Ascending aorta (tissue), 2 donors: ENCODE measurements around the gene PLOD2. TPM values are rescaled to one million over a fixed set of nuclear protein-coding genes. Genes with fewer than 3 reads are reported as not detected.

ENCODE experiments used
- DNase-seq, 2 donors: peaks; one replicate each; pipeline ENCODE4 v3.0.0-alpha.2; 2019; ENCODE audit warnings: low spot score in 2 of 2
- H3K27ac ChIP-seq, 2 donors: fragments of 200-600 bp; sonication (generic); one replicate each; pipeline ENCODE4 v1.5.1; 2016 to 2017; ENCODE audit warnings: mild to moderate bottlenecking in 1 of 2
- H3K27me3 ChIP-seq: fragments of 200-600 bp; sonication (generic); one replicate; pipeline ENCODE4 v1.5.1; 2017
- H3K36me3 ChIP-seq, 2 donors: fragments of 200-600 bp; sonication (generic); one replicate each; pipeline ENCODE4 v1.5.1; 2016
- H3K4me1 ChIP-seq, 2 donors: fragments of 200-600 bp; sonication (generic); one replicate each; pipeline ENCODE4 v1.5.1; 2016 to 2017; ENCODE audit warnings: mild to moderate bottlenecking in 1 of 2
- H3K4me3 ChIP-seq, 2 donors: fragments of 200-600 bp; sonication (generic); one replicate each; pipeline ENCODE4 v1.5.1; 2016 to 2017; ENCODE audit warnings: mild to moderate bottlenecking in 1 of 2
- H3K9me3 ChIP-seq, 2 donors: fragments of 200-600 bp; sonication (generic); one replicate each; pipeline ENCODE4 v1.5.1; 2016
- CTCF ChIP-seq, 3 experiments: fragments of 200-600 bp in 2 of 3; fragments of 450-650 bp in 1 of 3; sonication (generic) in 2 of 3; IDR thresholded peaks; one replicate each; pipeline ENCODE4 v1.5.1; 2016 to 2019; ENCODE audit warnings: antibody characterized with exemption in 3 of 3, mild to moderate bottlenecking in 1 of 3, moderate library complexity in 1 of 3
- intact Hi-C: fragments of 100-400 bp; cut with DNase I; formaldehyde crosslinking; loops from one replicate; pipeline ENCODE4 v1.15.1; 2023
- total RNA-seq: library from RNA; depleted of rRNA; stranded (reverse); fragments of >200 nt; gene quantifications from one replicate; pipeline ENCODE4 v1.1.0, GENCODE V29; 2016

PLOD2 gene
- total RNA-seq, 1 donor from 2014 or later: 41.3 TPM

- H3K9me3 ChIP-seq: no peaks in the 10 kb centered on the region
- no peaks in the 10 kb centered on the region for H3K4me1 ChIP-seq
- intact Hi-C loops: loop anchor here (5.0 kb wide), 1 partner anchor 35 kb away; no protein-coding TSS in a partner anchor
- DNase-seq: no peak
- H3K27ac ChIP-seq: no peak overlapping the region
- peaks cover 7 to 12% of the 10 kb centered on the region in 2 donors for H3K36me3 ChIP-seq
- H3K4me3 ChIP-seq: no peak overlapping the region
- H3K27me3 ChIP-seq: no peaks in the 10 kb centered on the region
- peak; percentile 22 to 63 (median 43) for TF ChIP-seq CTCF (IDR thresholded peaks at IDR 0.05)
Observed at GRCh38 chr3:146187334-146187950, 26.5 kb upstream of the PLOD2 start.

- Histone ChIP-seq H3K4me1 (no peaks in the 10 kb centered on the region), H3K36me3 (peaks cover 6 to 7% of the 10 kb centered on the region in 2 donors), H3K27me3 (no peaks in the 10 kb centered on the region), H3K9me3 (no peaks in the 10 kb centered on the region), H3K27ac (no peak overlapping the region), H3K4me3 (no peak overlapping the region)
- no peak for TF ChIP-seq CTCF (IDR thresholded peaks at IDR 0.05)
- intact Hi-C loops: loop anchor here (5.0 kb wide), 1 partner anchor 32 kb away; no protein-coding TSS in a partner anchor
- DNase-seq: no peak
Observed at GRCh38 chr3:146184241-146185015, 23.4 kb upstream of the PLOD2 start.

GRCh38 chr3:146181216-146181615 is 20.2 kb upstream of the PLOD2 start:
- intact Hi-C loops: no loop called here
- Histone ChIP-seq H3K4me3 (no peak overlapping the region), H3K27ac (peak overlapping the region in 1 of 2 donors; percentile 22), H3K9me3 (no peaks in the 10 kb centered on the region), H3K27me3 (no peaks in the 10 kb centered on the region), H3K4me1 (peaks cover 0 to 3% of the 10 kb centered on the region in 2 donors), H3K36me3 (peaks cover 0 to 6% of the 10 kb centered on the region in 2 donors)
- TF ChIP-seq CTCF (IDR thresholded peaks at IDR 0.05): no peak
- DNase-seq: no peak

DNA sequence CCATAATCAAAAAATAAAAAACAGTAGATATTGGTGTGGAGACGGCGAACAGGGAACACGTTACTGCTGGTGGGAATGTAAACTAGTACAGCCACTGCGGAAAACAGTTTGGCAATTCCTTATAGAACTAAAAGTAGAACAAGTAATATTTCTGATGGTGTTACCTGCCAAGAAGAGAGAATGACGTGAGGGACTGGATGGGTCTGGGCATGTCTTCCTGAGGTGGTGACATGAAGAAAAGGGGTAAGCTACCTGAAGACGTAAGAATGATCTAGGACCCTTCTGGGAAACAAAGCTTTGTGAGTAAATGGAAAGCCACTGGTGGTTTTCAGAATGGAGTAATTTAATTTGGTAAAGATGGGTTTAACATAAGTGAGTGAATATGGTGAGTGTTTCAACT is 19.4 kb upstream of the PLOD2 start:
- Histone ChIP-seq H3K27me3 (no peaks in the 10 kb centered on the region), H3K36me3 (peaks cover 0 to 6% of the 10 kb centered on the region in 2 donors), H3K4me3 (no peak overlapping the region), H3K27ac (no peak overlapping the region), H3K4me1 (peaks cover 0 to 3% of the 10 kb centered on the region in 2 donors), H3K9me3 (no peaks in the 10 kb centered on the region)
- no peak for TF ChIP-seq CTCF (IDR thresholded peaks at IDR 0.05)
- intact Hi-C loops: no loop called here
- no peak for DNase-seq

DNA sequence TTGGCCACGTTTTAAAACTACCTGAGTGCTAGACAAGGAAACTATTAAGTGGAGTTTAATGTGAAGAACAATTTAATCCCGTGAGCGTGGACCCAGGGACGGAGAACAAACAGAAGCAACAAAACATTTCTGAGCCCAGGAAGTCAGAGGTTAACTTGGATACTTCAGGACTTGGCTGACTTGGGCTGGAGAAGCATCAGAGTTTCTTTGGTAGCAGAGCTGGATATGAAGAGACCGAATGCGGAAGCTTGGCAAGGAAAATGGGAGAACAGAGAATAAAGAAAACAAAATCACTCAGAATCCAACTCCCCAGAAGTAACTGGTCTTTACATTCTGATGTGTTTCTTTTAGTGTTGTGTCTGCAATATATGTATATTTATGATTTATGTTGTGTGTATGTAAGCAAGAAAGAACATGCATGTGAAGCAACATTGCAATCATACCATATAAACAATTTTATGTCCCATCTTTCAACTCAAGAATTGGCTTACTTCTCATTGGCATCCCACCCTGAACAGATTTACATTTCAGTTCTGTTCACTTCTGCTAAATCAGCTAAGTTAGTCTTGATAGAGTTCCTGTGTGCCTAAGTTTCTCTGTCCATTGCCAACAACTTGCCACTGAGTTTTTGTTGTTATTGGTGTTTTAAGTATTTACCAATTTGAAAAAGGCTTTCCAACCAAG is 17.2 kb upstream of the PLOD2 start:
- intact Hi-C loops: no loop called here
- no peak overlapping the region for H3K27ac ChIP-seq

More for the DNA sequence above, 17.2 kb upstream of the PLOD2 start:
- no peak for DNase-seq
- H3K4me1 ChIP-seq: peaks cover 0 to 3% of the 10 kb centered on the region in 2 donors
- no peaks in the 10 kb centered on the region for H3K27me3 ChIP-seq
- no peak overlapping the region for H3K4me3 ChIP-seq
- no peaks in the 10 kb centered on the region for H3K9me3 ChIP-seq
- no peak for TF ChIP-seq CTCF (IDR thresholded peaks at IDR 0.05)
- peaks cover 0 to 1% of the 10 kb centered on the region in 2 donors for H3K36me3 ChIP-seq
